ENCODE results near the gene BDP1.
"Not testable (repeated sequence)": the region's sequence is repeated elsewhere in the genome, so short reads cannot be mapped to it uniquely, and the experiment has no call there.

- TF ChIP-seq POLR2AphosphoS5 (IDR thresholded peaks at IDR 0.05); CTCF (IDR thresholded peaks at IDR 0.05 in 8 of 11, conservative IDR thresholded peaks at IDR 0.05 in 3 of 11); POLR2A (IDR thresholded peaks at IDR 0.05): not testable (repeated sequence)
Observed at GRCh38 chr5:71441564-71441963, 13.9 kb upstream of the BDP1 start.
